ENCODE results near the gene EXTL1.
"Not testable (repeated sequence)": the region's sequence is repeated elsewhere in the genome, so short reads cannot be mapped to it uniquely, and the experiment has no call there.

The EXTL1 gene

GRCh38 chr1:26021647-26022403 lies at the start of gene EXTL1:
Gene EXTL1, plus strand, starts transcription at chr1:26021775. Its CDS starts 872 bp downstream, at chr1:26022647.
- DNase-seq, result no peak

GRCh38 chr1:25971811-25972180 lies 49.8 kb upstream of the EXTL1 start:
- no peak for DNase-seq

- DNase-seq, result no peak
These were observed 47.8 kb upstream of the EXTL1 start for GRCh38 chr1:25973610-25974321.

- DNase-seq, result no peak
These were observed 43.8 kb upstream of the EXTL1 start for GRCh38 chr1:25977801-25978200.

GRCh38 chr1:25978403-25978802 lies 43.2 kb upstream of the EXTL1 start:
- DNase-seq, result no peak

GRCh38 chr1:25979210-25979609 lies 42.4 kb upstream of the EXTL1 start:
- DNase-seq, result no peak

- no peak for DNase-seq
These were observed 36.4 kb upstream of the EXTL1 start for GRCh38 chr1:25985171-25985570.

- DNase-seq, result no peak
These were observed 35.9 kb upstream of the EXTL1 start for GRCh38 chr1:25985670-25986069.

- DNase-seq, result not testable (repeated sequence)
These were observed 34.8 kb upstream of the EXTL1 start for GRCh38 chr1:25986773-25987172.

- no peak for DNase-seq
These were observed 33.6 kb upstream of the EXTL1 start for GRCh38 chr1:25987951-25988350.

GRCh38 chr1:25989440-25990234 lies 31.9 kb upstream of the EXTL1 start:
- DNase-seq, result no peak

- DNase-seq, result no peak
These were observed 31.3 kb upstream of the EXTL1 start for GRCh38 chr1:25990251-25990650.

GRCh38 chr1:25990702-25991395 lies 30.7 kb upstream of the EXTL1 start:
- no peak for DNase-seq

- DNase-seq, result no peak
These were observed 29.5 kb upstream of the EXTL1 start for GRCh38 chr1:25991937-25992688.

- no peak for DNase-seq
These were observed 28.8 kb upstream of the EXTL1 start for GRCh38 chr1:25992689-25993171.

GRCh38 chr1:25993197-25993951 lies 28.2 kb upstream of the EXTL1 start:
- DNase-seq, result no peak

- no peak for DNase-seq
These were observed 27.0 kb upstream of the EXTL1 start for GRCh38 chr1:25994402-25995150.

GRCh38 chr1:25996966-25997827 lies 24.4 kb upstream of the EXTL1 start:
- no peak for DNase-seq

All from NCI-H187 (cell line).